HFFc6 (cell line): ENCODE measurements around the gene PAPPA. TPM values are rescaled to one million over a fixed set of nuclear protein-coding genes. Genes with fewer than 3 reads are reported as not detected.

ENCODE experiments used
- DNase-seq: peaks from one replicate; pipeline ENCODE4 v3.0.0-alpha.2; 2018
- H3K27ac Mint-ChIP-seq: 2 replicates; pipeline ENCODE4 v1.8.0; 2020; ENCODE audit warnings: mild to moderate bottlenecking, mixed read lengths
- H3K27me3 Mint-ChIP-seq: 2 replicates; pipeline ENCODE4 v1.8.0; 2021; ENCODE audit warnings: mild to moderate bottlenecking, moderate library complexity, mixed read lengths; ENCODE audit not compliant: insufficient read depth
- H3K36me3 Mint-ChIP-seq: 2 replicates; pipeline ENCODE4 v1.8.0; 2021; ENCODE audit warnings: low read depth, mixed read lengths
- H3K4me1 Mint-ChIP-seq: 2 replicates; pipeline ENCODE4 v1.8.0; 2020; ENCODE audit warnings: low read depth, mixed read lengths
- H3K4me3 Mint-ChIP-seq: 2 replicates; pipeline ENCODE4 v1.8.0; 2020; ENCODE audit warnings: mild to moderate bottlenecking, moderate library complexity, mixed read lengths
- H3K9me3 Mint-ChIP-seq: 2 replicates; pipeline ENCODE4 v1.8.0; 2020; ENCODE audit warnings: mild to moderate bottlenecking, mixed read lengths
- CTCF ChIP-seq: fragments of 200-600 bp; sonication (generic); IDR thresholded peaks from 2 replicates; pipeline ENCODE4 v1.5.0; 2021; ENCODE audit warnings: antibody characterized with exemption, mild to moderate bottlenecking
- total RNA-seq, 6 experiments: library from RNA; stranded (reverse); fragmentation: NEBNext Ultra II Directional; extraction: Animal tissue kit (Norgen Biotek cat#: 25700); gene quantifications; 2 replicates in 1 of 6; 3 replicates in 5 of 6; pipeline ENCODE4 v1.2.3, GENCODE V29; 2021

The PAPPA gene
- total RNA-seq, 6 experiments from 2014 or later: 8.2 to 13.2 (median 12.3) TPM

DNA sequence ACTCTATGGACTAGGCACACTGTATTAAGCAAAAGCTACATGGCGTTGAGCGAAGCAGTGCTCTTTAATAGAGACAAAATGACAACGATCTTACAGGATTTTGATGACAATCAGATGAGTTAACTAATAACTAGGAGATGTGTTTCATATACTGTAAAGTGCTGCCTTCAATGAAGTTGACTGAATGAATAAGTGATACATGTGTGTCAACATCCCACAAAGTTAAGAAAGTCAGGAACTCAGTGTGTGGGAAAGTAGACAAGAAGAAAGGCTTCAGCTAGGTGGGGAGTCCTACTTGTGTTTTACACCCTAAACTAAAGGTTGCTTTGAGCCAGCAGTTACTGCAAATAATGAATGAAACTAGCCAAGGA is 79.6 kb downstream of the PAPPA start:
- H3K4me1 Mint-ChIP-seq: peaks cover 67% of the 10 kb centered on the region
- H3K36me3 Mint-ChIP-seq: peaks cover 44% of the 10 kb centered on the region
- no peaks in the 10 kb centered on the region for H3K9me3 Mint-ChIP-seq
- no peak overlapping the region for H3K4me3 Mint-ChIP-seq
- H3K27ac Mint-ChIP-seq: peak overlapping the region; percentile 90
- no peak for DNase-seq
- TF ChIP-seq CTCF: no peak
- H3K27me3 Mint-ChIP-seq: peaks cover 1% of the 10 kb centered on the region; the same call in 1 of the 2 replicates

DNA sequence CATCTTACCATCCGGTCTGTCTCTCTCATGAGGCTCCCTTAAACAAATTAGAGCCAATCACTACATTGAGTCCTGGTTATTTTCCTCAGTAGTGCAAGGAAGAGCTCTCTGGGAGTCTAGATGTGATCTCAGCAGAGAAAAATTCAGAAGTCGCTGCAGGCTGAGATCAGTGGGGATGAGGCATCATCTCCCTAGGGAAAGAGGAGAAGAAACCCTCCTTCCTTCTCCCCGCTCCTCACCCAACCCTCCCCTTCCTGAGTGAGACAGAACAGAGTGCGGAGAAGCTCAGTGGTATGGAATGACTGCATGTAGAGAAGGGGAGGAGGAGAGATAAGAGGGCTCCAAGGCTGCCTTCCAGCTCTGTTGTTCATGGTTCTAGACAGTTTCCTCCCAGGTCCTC is 80.5 kb downstream of the PAPPA start:
- peaks cover 42% of the 10 kb centered on the region for H3K36me3 Mint-ChIP-seq
- TF ChIP-seq CTCF: no peak
- peaks cover 1% of the 10 kb centered on the region; the same call in 1 of the 2 replicates for H3K27me3 Mint-ChIP-seq
- DNase-seq: peak; percentile 98
- H3K27ac Mint-ChIP-seq: peak overlapping the region; percentile 90
- H3K4me1 Mint-ChIP-seq: peaks cover 77% of the 10 kb centered on the region
- no peaks in the 10 kb centered on the region for H3K9me3 Mint-ChIP-seq
- peak overlapping the region; percentile 70 for H3K4me3 Mint-ChIP-seq

GRCh38 chr9:116236979-116237378 is 83.4 kb downstream of the PAPPA start:
- peaks cover 1% of the 10 kb centered on the region; the same call in 1 of the 2 replicates for H3K27me3 Mint-ChIP-seq
- no peaks in the 10 kb centered on the region for H3K9me3 Mint-ChIP-seq
- TF ChIP-seq CTCF: no peak
- peaks cover 72% of the 10 kb centered on the region for H3K4me1 Mint-ChIP-seq
- H3K4me3 Mint-ChIP-seq: no peak overlapping the region
- no peak for DNase-seq
- H3K36me3 Mint-ChIP-seq: peaks cover 38% of the 10 kb centered on the region
- peak overlapping the region; percentile 82 for H3K27ac Mint-ChIP-seq

DNA sequence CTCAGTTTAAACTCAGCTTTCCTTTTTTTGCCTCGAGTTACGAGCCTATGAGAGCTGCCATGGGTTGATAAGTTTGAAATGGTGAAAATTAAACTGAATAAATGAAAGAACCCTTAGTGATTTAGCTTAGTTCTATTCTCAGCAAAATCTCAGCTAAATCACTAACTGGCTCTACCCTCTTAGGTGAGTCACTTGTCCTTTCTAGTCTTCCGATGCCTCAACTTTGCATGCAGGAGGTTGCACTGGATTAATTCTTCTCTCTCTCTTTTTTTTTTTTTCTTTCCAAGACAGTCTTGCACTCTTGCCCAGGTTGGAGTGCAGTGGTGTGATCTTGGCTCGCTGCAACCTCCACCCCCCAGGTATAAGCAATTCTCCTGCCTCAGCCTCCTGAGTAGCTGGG is 83.9 kb downstream of the PAPPA start:
- Mint-ChIP-seq H3K27me3 (peaks cover 1% of the 10 kb centered on the region; the same call in 1 of the 2 replicates), H3K9me3 (no peaks in the 10 kb centered on the region), H3K27ac (peak overlapping the region; percentile 82), H3K4me3 (peak overlapping the region; percentile 49; the same call in 1 of the 2 replicates), H3K36me3 (peaks cover 37% of the 10 kb centered on the region), H3K4me1 (peaks cover 67% of the 10 kb centered on the region)
- no peak for TF ChIP-seq CTCF
- DNase-seq: peak; percentile 16

DNA sequence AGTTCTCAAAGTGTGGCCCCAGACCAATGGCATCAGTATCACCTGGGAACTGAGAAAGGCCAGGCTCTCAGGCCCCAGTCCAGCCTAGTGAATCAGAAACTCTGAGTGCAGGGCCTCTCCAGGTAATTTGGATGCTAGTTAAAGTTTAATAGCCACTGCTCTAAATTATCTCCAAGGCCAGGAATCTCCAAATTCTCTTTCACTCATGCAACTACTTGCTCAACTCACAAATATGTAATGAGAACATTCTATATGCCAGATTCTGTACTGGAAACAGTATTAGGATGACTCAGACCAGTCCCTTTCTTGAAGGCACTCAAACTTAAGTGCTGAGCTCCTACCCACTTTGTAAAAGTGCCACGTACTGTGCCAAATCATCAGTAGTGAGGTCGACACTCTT is 84.6 kb downstream of the PAPPA start:
- Mint-ChIP-seq H3K9me3 (no peaks in the 10 kb centered on the region), H3K27me3 (peaks cover 1% of the 10 kb centered on the region; the same call in 1 of the 2 replicates), H3K4me3 (peak overlapping the region; percentile 49), H3K36me3 (peaks cover 35% of the 10 kb centered on the region), H3K27ac (peak overlapping the region; percentile 82), H3K4me1 (peaks cover 60% of the 10 kb centered on the region)
- TF ChIP-seq CTCF: no peak
- peak; percentile 84 for DNase-seq
